BLaER1 (cell line): Measurements from ENCODE around the gene MOB1B.

ENCODE experiments used
- H3K27ac ChIP-seq: shearing (Covaris generic); formaldehyde crosslinking; 2 replicates; pipeline ENCODE4 v1.8.1; 2022
- H3K27me3 ChIP-seq: shearing (Covaris generic); formaldehyde crosslinking; 2 replicates; pipeline ENCODE4 v1.8.1; 2022
- H3K36me3 ChIP-seq: shearing (Covaris generic); formaldehyde crosslinking; 2 replicates; pipeline ENCODE4 v1.8.1; 2022
- H3K4me1 ChIP-seq: shearing (Covaris generic); formaldehyde crosslinking; 2 replicates; pipeline ENCODE4 v1.8.1; 2022
- H3K4me2 ChIP-seq: shearing (Covaris generic); formaldehyde crosslinking; 2 replicates; pipeline ENCODE4 v1.8.1; 2022
- H3K4me3 ChIP-seq: shearing (Covaris generic); formaldehyde crosslinking; 2 replicates; pipeline ENCODE4 v1.8.1; 2022
- H3K9ac ChIP-seq: shearing (Covaris generic); formaldehyde crosslinking; 2 replicates; pipeline ENCODE4 v1.8.1; 2022
- H3K9me3 ChIP-seq: shearing (Covaris generic); formaldehyde crosslinking; 2 replicates; pipeline ENCODE4 v1.8.1; 2022
- H4K20me1 ChIP-seq: shearing (Covaris generic); formaldehyde crosslinking; 2 replicates; pipeline ENCODE4 v1.8.1; 2022
- Cebpa-rat ChIP-seq: shearing (Covaris generic); IDR thresholded peaks from 2 replicates; pipeline ENCODE4 v1.8.1; 2022

Gene MOB1B

GRCh38 chr4:70901984-70902576 is at the start of gene MOB1B:
Gene MOB1B (plus strand): TSS chr4:70902369. CDS start chr4:70902537, 168 bp downstream.
- H3K4me2 ChIP-seq, result peak within 1 kb of the TSS; percentile 78
- H3K4me3 ChIP-seq, result peak within 1 kb of the TSS; percentile 91
- peak within 1 kb of the TSS; percentile 89 for H3K9ac ChIP-seq
- H3K4me1 ChIP-seq, result peaks cover 22% of the 10 kb centered on the region
- peaks cover 44% of the 10 kb centered on the region for H4K20me1 ChIP-seq
- peaks cover 19% of the 10 kb centered on the region for H3K36me3 ChIP-seq
- peak within 1 kb of the TSS; percentile 86 for H3K27ac ChIP-seq
- no peaks in the 10 kb centered on the region for H3K27me3 ChIP-seq
- no peak for TF ChIP-seq Cebpa-rat
- H3K9me3 ChIP-seq, result no peaks in the 10 kb centered on the region

GRCh38 chr4:70855464-70855863 is 46.7 kb upstream of the MOB1B start:
- H3K27me3 ChIP-seq, result no peaks in the 10 kb centered on the region
- TF ChIP-seq Cebpa-rat, result no peak
- no peaks in the 10 kb centered on the region for H3K4me1 ChIP-seq
- H4K20me1 ChIP-seq, result no peaks in the 10 kb centered on the region
- H3K27ac ChIP-seq, result no peak overlapping the region
- no peak overlapping the region for H3K4me3 ChIP-seq
- peaks cover 3% of the 10 kb centered on the region; the same call in 1 of the 2 replicates for H3K9me3 ChIP-seq
- H3K36me3 ChIP-seq, result no peaks in the 10 kb centered on the region
- no peak overlapping the region for H3K4me2 ChIP-seq
- no peak overlapping the region for H3K9ac ChIP-seq

- Histone ChIP-seq H3K4me3 (no peak overlapping the region), H3K4me1 (no peaks in the 10 kb centered on the region), H3K9me3 (peaks cover 3% of the 10 kb centered on the region; the same call in 1 of the 2 replicates), H3K4me2 (no peak overlapping the region), H4K20me1 (no peaks in the 10 kb centered on the region), H3K36me3 (no peaks in the 10 kb centered on the region), H3K9ac (no peak overlapping the region), H3K27me3 (no peaks in the 10 kb centered on the region), H3K27ac (no peak overlapping the region)
- TF ChIP-seq Cebpa-rat, result no peak
Observed at GRCh38 chr4:70858454-70858853, 43.7 kb upstream of the MOB1B start.

GRCh38 chr4:70859066-70859465 is 43.1 kb upstream of the MOB1B start:
- Histone ChIP-seq H3K4me3 (no peak overlapping the region), H3K27ac (no peak overlapping the region), H4K20me1 (no peaks in the 10 kb centered on the region), H3K4me2 (no peak overlapping the region), H3K36me3 (no peaks in the 10 kb centered on the region), H3K4me1 (no peaks in the 10 kb centered on the region), H3K27me3 (no peaks in the 10 kb centered on the region), H3K9me3 (peaks cover 3% of the 10 kb centered on the region; the same call in 1 of the 2 replicates), H3K9ac (no peak overlapping the region)
- no peak for TF ChIP-seq Cebpa-rat

- no peaks in the 10 kb centered on the region for H4K20me1 ChIP-seq
- H3K9ac ChIP-seq, result no peak overlapping the region
- H3K27ac ChIP-seq, result no peak overlapping the region
- H3K4me2 ChIP-seq, result no peak overlapping the region
- H3K27me3 ChIP-seq, result no peaks in the 10 kb centered on the region
- no peak overlapping the region for H3K4me3 ChIP-seq
- H3K9me3 ChIP-seq, result no peaks in the 10 kb centered on the region
- no peaks in the 10 kb centered on the region for H3K4me1 ChIP-seq
- no peak for TF ChIP-seq Cebpa-rat
- no peaks in the 10 kb centered on the region for H3K36me3 ChIP-seq
Observed at GRCh38 chr4:70863099-70863790, 38.9 kb upstream of the MOB1B start.

GRCh38 chr4:70868778-70869177 is 33.4 kb upstream of the MOB1B start:
- no peaks in the 10 kb centered on the region for H3K4me1 ChIP-seq
- no peak for TF ChIP-seq Cebpa-rat
- no peak overlapping the region for H3K27ac ChIP-seq

GRCh38 chr4:70873216-70873615 is 29.0 kb upstream of the MOB1B start:
- no peak overlapping the region for H3K4me3 ChIP-seq
- TF ChIP-seq Cebpa-rat, result no peak
- H3K9ac ChIP-seq, result no peak overlapping the region
- H3K4me1 ChIP-seq, result peaks cover 9% of the 10 kb centered on the region
- no peaks in the 10 kb centered on the region for H3K9me3 ChIP-seq
- no peaks in the 10 kb centered on the region for H4K20me1 ChIP-seq
- no peaks in the 10 kb centered on the region for H3K36me3 ChIP-seq
- H3K4me2 ChIP-seq, result no peak overlapping the region
- no peaks in the 10 kb centered on the region for H3K27me3 ChIP-seq
- no peak overlapping the region for H3K27ac ChIP-seq

More at GRCh38 chr4:70868778-70869177, 33.4 kb upstream of the MOB1B start:
- no peak overlapping the region for H3K9ac ChIP-seq
- no peak overlapping the region for H3K4me2 ChIP-seq
- no peaks in the 10 kb centered on the region for H3K27me3 ChIP-seq
- no peaks in the 10 kb centered on the region for H4K20me1 ChIP-seq
- no peaks in the 10 kb centered on the region for H3K36me3 ChIP-seq
- H3K4me3 ChIP-seq, result no peak overlapping the region
- H3K9me3 ChIP-seq, result no peaks in the 10 kb centered on the region

- H3K27me3 ChIP-seq, result no peaks in the 10 kb centered on the region
- H3K27ac ChIP-seq, result no peak overlapping the region
- TF ChIP-seq Cebpa-rat, result no peak
- no peak overlapping the region for H3K4me3 ChIP-seq
- no peaks in the 10 kb centered on the region for H3K9me3 ChIP-seq
- H3K4me2 ChIP-seq, result peak overlapping the region; percentile 6; the same call in 1 of the 2 replicates
- peaks cover 9% of the 10 kb centered on the region for H3K4me1 ChIP-seq
- H4K20me1 ChIP-seq, result no peaks in the 10 kb centered on the region
- H3K36me3 ChIP-seq, result no peaks in the 10 kb centered on the region
- no peak overlapping the region for H3K9ac ChIP-seq
Observed at GRCh38 chr4:70874268-70875156, 27.7 kb upstream of the MOB1B start.

- H3K4me2 ChIP-seq, result no peak overlapping the region
- no peaks in the 10 kb centered on the region for H3K36me3 ChIP-seq
- H3K9me3 ChIP-seq, result no peaks in the 10 kb centered on the region
- no peaks in the 10 kb centered on the region for H4K20me1 ChIP-seq
- TF ChIP-seq Cebpa-rat, result no peak
- H3K27ac ChIP-seq, result no peak overlapping the region
- no peak overlapping the region for H3K4me3 ChIP-seq
- no peaks in the 10 kb centered on the region for H3K27me3 ChIP-seq
- H3K9ac ChIP-seq, result no peak overlapping the region
- H3K4me1 ChIP-seq, result peaks cover 9% of the 10 kb centered on the region
Observed at GRCh38 chr4:70877556-70877955, 24.6 kb upstream of the MOB1B start.

GRCh38 chr4:70880739-70881138 is 21.4 kb upstream of the MOB1B start:
- Histone ChIP-seq H3K9me3 (no peaks in the 10 kb centered on the region), H3K27me3 (no peaks in the 10 kb centered on the region), H3K4me3 (no peak overlapping the region), H3K4me1 (no peaks in the 10 kb centered on the region), H3K9ac (no peak overlapping the region), H3K27ac (no peak overlapping the region), H3K36me3 (no peaks in the 10 kb centered on the region), H4K20me1 (no peaks in the 10 kb centered on the region), H3K4me2 (no peak overlapping the region)
- TF ChIP-seq Cebpa-rat, result no peak
